GM18526 (cell line): ENCODE measurements around the gene ADAMTSL3.

ENCODE experiments used
- POLR2A ChIP-seq: IDR thresholded peaks from 3 replicates; pipeline ENCODE4 v1.6.1; 2011; ENCODE audit not compliant: insufficient read length; ENCODE audit errors: extremely low read depth

Gene ADAMTSL3

DNA sequence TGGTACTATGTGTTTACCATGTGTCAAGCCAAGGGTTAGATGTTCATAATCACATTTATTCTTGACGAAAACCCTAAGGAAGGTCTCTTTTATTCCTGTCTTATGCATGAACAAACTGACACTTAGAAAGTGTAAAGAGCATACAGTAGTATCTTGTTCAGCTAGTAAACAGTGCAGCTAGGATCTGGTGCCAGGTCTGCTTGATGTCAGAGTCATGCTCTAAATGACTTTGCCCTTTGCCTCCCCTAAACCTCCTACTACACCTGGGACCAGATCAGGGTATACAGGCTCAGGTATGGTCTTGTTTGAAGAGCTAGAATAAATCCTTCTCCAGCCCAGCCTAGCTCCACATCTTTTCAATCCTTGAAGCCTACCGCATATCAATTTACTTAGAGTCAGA, 232.4 kb downstream of the ADAMTSL3 start:
- TF ChIP-seq POLR2A: no peak

DNA sequence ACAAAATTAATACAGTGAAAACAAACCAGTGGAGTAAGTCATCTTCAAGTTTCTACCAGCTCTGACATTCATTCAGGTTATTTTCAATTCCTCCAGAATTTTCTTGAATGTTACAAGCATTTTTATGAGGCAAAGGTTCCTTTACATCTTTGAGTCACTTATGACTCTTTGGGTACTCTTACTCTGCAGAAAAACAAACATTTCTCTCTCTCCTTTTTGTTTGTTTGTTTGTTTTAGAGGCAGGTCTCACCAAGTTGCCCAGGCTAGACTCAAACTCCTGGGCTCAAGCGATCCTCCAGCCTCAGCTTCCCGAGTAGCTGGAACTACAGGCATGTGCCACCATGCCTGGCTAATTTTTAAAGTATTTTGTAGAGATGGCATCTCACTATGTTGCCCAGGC, 233.5 kb downstream of the ADAMTSL3 start:
- no peak for TF ChIP-seq POLR2A

DNA sequence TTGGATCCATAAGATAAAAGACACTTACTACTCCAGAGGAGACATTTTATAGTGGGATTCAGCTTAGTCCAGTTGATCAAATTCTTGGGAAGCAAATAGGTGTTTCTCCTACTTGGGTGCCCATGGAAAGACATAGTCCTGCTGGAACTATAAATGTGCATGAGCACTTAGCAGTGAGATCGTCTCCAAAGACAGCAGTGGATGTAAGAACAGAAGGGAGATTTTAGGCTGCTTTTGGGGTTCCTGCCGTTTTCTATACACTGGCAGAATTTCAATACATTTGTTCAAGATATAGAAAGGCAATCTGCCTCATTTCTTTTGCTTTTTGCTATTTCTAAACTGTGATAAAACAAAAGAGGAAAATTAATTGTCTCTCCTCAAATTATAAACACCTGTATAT, 234.0 kb downstream of the ADAMTSL3 start:
- no peak for TF ChIP-seq POLR2A

DNA sequence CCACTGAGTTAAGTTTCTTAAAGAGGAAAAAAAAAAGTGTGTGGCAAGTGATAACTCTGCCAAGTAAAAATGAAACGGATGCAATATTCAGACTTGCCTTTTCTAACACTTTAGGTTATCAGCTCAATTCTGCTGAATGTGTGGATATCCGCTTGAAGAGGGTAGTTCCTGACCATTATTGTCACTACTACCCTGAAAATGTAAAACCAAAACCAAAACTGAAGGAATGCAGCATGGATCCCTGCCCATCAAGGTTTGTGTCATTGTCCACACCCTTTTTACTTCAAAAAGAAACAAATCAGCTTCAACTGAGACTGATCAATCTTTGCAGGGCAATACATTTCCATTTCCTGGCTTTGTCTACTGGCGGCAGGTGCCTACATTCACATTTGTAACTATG, 236.1 kb downstream of the ADAMTSL3 start:
- TF ChIP-seq POLR2A: no peak

DNA sequence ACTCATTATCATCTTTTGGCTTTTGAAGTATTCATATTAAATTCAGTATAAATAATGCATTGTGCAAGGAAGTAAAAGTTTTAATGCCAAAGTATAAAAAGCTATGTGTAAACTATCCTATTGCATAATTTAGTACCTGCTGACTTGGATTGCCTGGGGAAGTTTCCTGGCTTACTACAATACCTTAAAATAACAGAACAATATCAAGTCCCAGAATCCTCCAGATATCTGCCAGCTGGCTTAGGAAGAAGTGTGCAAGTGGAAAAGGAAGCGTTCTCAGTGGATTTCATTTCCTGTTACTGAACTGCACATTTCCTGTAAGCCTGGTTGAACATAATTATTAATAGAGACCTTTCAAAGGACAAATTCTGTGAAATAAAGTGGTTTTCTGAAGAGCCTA, 236.7 kb downstream of the ADAMTSL3 start:
- no peak for TF ChIP-seq POLR2A

- TF ChIP-seq POLR2A: no peak
These were observed 238.6 kb downstream of the ADAMTSL3 start for GRCh38 chr15:83892498-83892897.

GRCh38 chr15:83893308-83893707, 239.4 kb downstream of the ADAMTSL3 start:
- TF ChIP-seq POLR2A: no peak

- TF ChIP-seq POLR2A: no peak
These were observed 243.1 kb downstream of the ADAMTSL3 start for GRCh38 chr15:83897037-83897436.

GRCh38 chr15:83898361-83898760, 244.4 kb downstream of the ADAMTSL3 start:
- no peak for TF ChIP-seq POLR2A

DNA sequence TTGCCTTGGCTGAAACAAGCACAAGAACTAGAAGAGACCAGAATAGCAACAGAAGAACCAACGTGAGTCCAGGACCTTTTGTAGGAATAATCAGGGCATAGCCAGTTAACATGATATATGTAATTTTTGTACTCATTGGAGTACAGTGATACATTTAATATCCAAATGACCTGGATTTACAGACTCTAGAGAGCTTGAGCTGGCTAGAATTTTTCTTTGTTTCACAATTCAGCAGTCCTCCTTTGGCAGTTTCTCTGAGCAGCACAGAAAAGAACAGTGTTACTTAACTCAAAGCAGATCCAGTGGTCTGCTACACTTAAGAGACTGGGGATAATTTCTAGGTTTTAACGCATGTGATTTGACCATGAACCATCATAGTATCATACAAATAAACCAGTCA, 245.7 kb downstream of the ADAMTSL3 start:
- no peak for TF ChIP-seq POLR2A

DNA sequence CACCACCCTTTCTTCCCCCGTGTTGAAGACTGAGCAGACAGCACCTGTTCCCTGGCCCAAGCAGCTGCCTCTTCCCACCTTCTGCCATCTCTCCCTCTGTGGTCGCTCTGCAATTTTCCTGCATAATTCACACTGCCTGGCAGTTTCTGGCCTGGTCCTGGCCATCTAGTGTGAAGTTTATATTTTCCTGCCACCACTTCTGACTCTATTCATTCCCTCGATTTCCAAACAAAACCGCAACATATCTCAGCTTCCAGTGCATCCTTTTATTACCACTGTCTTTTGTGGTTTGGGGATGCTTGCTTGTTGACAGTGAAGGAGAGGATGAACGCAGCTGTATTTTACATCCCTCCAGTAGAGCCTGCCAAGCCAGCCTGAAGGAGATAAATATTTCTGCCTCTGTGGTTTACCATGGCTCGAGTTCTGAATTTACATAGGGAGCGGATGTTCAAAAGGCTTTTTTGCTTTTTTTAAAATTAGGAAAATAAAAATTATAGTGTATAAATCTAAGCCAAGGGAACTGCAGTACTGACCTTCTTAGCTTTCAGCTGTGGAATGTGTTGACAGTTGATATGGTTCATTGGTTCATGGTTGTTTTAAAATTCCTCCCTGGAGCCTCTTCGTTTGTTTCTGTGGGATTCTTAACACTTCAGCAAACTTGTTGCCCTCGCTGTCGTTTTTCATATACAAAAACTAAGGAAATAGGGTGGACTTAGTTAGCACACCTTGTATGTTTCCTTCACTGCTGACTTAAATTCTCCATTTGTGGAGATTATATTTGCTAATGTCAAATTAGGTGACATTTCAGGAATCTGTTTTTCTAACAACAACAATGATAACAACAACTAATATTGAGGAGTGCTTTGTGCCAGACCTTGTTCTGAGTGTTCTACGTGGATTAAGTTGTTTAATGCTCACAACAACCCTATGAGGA, 250.5 kb downstream of the ADAMTSL3 start:
- no peak for TF ChIP-seq POLR2A

GRCh38 chr15:83905556-83906273, 251.8 kb downstream of the ADAMTSL3 start:
- TF ChIP-seq POLR2A: no peak

DNA sequence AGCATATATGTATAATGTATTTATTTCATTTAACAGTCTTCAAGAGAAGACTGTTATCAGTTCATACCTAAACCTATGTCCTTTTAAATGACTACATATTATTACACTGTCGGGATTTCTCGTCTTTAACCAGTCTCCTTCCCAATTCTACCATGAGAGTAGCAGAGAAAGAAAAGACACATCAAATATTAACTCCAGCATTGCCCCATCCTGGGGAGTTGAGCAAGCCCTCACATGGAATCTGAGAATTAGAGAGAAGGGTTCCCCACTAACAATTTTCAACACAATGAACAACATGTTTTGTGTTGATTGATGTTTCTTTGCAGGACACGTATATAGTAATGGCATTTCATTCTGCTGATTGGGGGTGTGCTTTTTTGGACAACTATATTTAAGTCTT, 257.4 kb downstream of the ADAMTSL3 start:
- no peak for TF ChIP-seq POLR2A

DNA sequence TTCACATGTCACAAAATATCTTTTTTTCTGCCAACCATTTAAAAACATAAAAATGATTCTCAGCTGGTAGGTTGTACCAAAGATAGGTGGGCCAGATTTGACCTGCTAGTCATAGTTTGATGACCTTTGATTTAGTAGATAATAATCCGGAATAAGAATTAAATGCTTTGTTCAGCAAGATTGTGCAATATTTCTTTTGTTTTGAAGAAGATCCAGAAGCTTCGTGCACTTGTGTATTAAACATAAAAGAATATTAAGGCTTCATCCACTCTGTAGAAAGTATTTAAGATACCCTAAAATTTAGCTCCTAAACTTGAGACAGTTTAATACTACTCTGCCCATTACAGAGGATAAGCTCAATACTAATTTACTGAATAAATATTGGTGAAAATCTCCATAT, 258.4 kb downstream of the ADAMTSL3 start:
- no peak for TF ChIP-seq POLR2A

DNA sequence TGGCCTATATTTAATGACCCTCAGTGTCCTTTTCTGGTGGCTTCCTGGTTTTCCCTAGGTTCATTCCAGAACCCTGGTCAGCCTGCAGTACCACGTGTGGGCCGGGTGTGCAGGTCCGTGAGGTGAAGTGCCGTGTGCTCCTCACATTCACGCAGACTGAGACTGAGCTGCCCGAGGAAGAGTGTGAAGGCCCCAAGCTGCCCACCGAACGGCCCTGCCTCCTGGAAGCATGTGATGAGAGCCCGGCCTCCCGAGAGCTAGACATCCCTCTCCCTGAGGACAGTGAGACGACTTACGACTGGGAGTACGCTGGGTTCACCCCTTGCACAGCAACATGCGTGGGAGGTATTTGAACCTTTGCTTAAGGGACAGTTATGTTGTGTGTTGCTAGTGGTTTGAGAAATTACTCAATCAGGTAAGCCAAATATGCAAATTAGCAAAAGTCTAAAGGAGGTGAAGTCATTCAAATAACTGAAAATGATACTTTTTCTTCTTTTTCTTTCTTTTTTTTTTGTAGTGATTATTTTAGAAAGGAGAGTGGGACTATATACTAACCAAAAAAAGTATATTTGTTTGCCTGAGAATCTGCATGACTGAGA, 259.2 kb downstream of the ADAMTSL3 start:
- no peak for TF ChIP-seq POLR2A

DNA sequence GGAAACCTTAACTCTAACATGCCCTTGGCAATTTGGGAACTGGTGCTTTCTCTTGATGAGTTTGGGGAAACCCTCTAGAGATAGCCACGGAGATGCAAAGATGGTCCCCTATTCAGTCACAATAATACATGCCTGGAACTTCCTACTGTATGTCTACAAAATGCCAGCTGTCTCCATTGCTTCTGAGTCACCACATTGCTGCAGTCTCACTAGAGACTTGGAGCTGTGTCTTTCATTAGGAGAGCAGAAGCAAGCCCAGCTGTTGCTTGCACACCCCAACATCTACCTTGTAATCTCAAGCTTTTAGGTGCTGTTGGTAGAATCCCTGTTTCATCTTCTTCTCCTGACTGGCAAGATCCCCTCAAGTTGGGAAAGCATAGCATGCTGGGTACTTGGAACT, 261.0 kb downstream of the ADAMTSL3 start:
- TF ChIP-seq POLR2A: no peak
